GM13976 (cell line): ENCODE data around the gene TMEM108.

Experiments used
- DNase-seq: peaks from one replicate; pipeline ENCODE4 v3.0.0; 2012; ENCODE audit warnings: low spot score
- in situ Hi-C: fragments of 300-500 bp; cut with MboI; formaldehyde crosslinking; loops from one replicate; pipeline ENCODE4 v1.12.0; 2022; ENCODE audit warnings: low sequenced_read_pairs, mixed read lengths, inconsistent platforms; ENCODE audit not compliant: unreplicated experiment
- TF ChIP-seq, protein P1 (sequence below): IDR thresholded peaks from 2 replicates; pipeline ENCODE4 v1.5.1; 2012; ENCODE audit warnings: borderline replicate concordance, mild to moderate bottlenecking; ENCODE audit not compliant: insufficient read depth; ENCODE audit errors: extremely low read depth, missing control alignments, control extremely low read depth

TMEM108 gene

DNA sequence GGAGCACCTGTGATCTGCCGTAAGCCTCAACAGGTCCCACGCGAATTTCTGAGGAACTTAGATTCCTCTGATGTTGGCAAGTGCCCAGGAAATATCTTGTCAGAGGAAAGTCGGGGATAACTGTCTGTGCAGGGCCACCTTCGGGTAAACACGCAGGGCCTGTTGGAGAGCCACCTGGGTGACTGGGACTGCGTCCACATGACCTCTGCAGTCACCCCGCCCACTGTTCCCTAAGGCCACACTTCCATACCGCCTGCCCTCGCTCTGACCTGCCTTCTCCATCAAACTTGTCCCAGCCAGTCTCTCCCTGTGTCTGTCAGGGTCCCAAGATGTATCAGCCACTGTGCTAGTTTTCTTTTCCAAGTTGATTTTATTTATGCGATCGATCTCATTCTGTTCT is 390.4 kb downstream of the TMEM108 start:
- no peak for DNase-seq
- in situ Hi-C loops, result no loop called here
- TF ChIP-seq, protein P1, sequence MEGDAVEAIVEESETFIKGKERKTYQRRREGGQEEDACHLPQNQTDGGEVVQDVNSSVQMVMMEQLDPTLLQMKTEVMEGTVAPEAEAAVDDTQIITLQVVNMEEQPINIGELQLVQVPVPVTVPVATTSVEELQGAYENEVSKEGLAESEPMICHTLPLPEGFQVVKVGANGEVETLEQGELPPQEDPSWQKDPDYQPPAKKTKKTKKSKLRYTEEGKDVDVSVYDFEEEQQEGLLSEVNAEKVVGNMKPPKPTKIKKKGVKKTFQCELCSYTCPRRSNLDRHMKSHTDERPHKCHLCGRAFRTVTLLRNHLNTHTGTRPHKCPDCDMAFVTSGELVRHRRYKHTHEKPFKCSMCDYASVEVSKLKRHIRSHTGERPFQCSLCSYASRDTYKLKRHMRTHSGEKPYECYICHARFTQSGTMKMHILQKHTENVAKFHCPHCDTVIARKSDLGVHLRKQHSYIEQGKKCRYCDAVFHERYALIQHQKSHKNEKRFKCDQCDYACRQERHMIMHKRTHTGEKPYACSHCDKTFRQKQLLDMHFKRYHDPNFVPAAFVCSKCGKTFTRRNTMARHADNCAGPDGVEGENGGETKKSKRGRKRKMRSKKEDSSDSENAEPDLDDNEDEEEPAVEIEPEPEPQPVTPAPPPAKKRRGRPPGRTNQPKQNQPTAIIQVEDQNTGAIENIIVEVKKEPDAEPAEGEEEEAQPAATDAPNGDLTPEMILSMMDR, result no peak

DNA sequence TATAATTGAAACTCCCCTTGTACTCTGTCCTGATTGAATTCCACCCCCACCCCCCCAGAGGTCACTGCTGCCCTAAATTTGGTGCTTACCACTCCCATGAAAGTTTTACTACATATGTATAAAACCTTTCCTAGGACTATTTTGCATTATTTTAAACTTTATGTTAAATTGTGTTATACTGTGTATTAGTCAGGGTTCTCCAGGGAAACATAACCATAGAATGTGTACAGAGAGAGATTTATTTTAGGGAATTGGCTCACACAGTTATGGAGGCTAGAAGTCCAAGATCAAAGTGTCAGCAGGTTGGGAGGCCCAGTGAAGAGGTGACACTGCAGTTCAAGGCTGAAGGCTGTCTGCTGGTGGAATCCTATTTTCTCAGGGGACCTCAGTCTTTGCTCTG is 390.9 kb downstream of the TMEM108 start:
- DNase-seq, result no peak
- in situ Hi-C loops, result no loop called here
- TF ChIP-seq, protein P1, result no peak

DNA sequence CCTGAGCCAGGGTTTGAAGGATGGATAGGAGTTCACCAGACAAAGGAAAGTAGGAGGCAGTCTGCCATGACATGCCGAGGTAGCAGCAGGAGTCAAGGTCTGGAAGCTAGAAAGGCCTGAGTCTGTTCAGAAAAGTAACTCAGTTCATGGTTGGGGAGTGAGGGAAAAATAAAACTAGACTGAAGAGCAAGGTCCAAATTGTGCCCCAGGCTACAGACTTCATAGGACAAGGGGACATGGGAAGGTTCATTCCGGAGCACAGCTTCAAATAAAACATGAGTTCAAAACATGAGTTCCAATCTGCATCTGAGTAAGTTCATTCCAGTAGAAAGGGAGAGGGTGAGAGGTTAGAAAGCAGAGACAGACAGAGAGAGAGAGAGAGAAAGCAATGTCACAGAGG is 401.4 kb downstream of the TMEM108 start:
- TF ChIP-seq, protein P1, result no peak
- in situ Hi-C loops, result no loop called here
- DNase-seq, result no peak

DNA sequence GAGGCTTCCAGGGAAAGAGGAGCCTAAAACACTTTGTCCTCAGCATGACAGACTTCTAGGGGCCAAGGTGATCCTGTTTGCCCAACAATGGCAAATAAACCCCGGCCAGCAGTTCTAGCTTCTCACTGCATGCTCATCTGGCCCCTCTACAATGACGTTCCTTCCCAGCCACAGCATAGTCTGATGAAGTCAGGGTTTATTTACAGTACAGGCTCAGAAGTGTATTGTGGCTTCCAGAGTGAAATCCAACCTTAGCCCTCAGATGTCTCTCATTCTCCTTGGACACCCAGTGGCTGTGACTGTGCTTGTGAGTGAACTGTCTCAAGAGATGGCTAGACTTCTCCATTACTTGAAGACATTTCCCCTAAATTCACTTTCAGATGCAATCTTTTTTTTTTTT is 402.5 kb downstream of the TMEM108 start:
- TF ChIP-seq, protein P1, result no peak
- no peak for DNase-seq
- in situ Hi-C loops, result no loop called here

DNA sequence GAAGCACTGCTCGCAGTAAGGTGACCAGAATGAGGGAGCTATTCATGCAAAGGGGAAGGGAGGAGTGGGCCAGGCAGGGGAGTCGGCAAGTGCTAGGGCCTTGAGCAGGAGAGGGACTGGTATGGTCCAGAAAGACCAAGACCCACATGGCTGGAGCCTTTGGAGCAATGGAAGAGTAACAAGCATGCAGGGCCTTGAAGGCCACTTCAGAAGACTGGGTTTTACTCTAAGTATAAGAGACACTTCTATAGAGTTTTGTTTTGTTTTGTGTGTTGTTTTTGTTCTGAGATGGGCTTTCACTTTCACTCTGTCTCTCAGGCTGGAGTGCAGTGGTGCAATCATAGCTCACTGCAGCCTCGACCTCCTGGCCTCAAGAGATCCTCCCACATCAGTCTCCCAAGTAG is 403.7 kb downstream of the TMEM108 start:
- in situ Hi-C loops, result no loop called here
- no peak for DNase-seq
- TF ChIP-seq, protein P1, result no peak

DNA sequence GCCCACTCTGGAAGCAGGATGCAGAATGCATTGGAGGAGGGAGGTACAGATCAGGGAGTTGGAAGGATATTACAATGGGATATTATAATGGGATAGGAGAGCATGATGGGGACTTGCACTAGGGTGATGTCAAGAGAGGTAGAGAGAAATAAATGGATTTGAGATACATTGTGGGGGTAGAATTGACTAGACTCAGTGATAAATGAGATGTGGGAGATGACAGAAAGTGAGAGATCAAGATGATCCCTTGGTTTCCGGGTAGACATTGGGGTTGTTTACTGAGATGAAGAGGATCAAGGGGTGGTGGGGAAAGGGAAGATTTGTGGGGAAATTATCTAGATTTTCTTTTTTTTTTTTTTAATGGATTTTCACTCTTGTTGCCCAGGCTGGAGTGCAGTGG is 404.3 kb downstream of the TMEM108 start:
- TF ChIP-seq, protein P1, result no peak
- no peak for DNase-seq
- in situ Hi-C loops, result no loop called here

DNA sequence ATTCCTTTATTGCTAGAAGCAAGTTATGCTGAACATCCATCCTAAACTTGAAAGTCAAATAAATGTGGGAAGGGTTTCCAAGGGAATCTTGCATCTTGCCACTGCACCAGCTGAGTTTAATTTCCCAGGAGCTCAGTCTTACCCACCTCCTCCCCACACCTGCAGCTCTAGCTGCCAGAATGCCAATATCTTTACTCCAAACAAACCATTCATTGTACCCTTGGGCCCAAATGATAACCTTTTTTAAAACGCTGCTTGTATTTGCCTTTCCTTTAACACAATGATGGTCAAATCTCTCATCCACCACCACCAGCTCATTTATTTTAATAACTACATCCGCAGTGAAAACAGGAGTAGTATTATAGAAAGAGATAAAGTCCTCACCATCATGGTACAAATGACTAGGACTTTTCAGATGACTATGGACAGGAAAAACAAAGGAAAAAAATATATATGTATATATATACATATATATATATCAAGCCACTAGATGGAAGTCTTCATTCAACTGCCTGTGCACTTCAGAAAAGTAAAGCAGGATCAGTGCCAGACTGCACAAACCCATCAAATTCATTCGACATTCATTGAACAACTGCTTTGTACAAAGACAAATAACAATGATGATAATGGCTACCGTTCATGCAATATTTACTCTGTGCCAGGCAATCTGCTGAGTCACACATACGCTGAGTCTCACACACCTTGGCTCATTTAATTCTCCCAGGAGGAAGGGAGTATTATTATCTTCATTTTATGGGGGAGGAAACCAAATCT is 405.6 kb downstream of the TMEM108 start:
- in situ Hi-C loops, result no loop called here
- TF ChIP-seq, protein P1, result no peak
- DNase-seq, result no peak
